WERI-Rb-1 (cell line): Measurements from ENCODE around the gene KIRREL2.

Experiments
- DNase-seq: peaks from one replicate; pipeline ENCODE4 v3.0.0-alpha.2; 2020
- H3K27ac ChIP-seq: fragments of 250-450 bp; sonication (Bioruptor Pico); 2 replicates; pipeline ENCODE4 v1.5.1; 2020; ENCODE audit warnings: mild to moderate bottlenecking, moderate library complexity
- H3K27me3 ChIP-seq: fragments of 250-450 bp; sonication (Bioruptor Pico); 2 replicates; pipeline ENCODE4 v1.5.1; 2021; ENCODE audit warnings: mild to moderate bottlenecking, low read depth, moderate library complexity; ENCODE audit not compliant: insufficient read depth, severe bottlenecking
- H3K36me3 ChIP-seq: fragments of 250-450 bp; sonication (Bioruptor Pico); 2 replicates; pipeline ENCODE4 v1.5.1; 2020; ENCODE audit warnings: mild to moderate bottlenecking, moderate library complexity
- H3K4me3 ChIP-seq: 2 replicates; pipeline ENCODE4 v1.5.1; 2011; ENCODE audit warnings: low read depth, mild to moderate bottlenecking, control low read depth, low read length
- H3K9me3 ChIP-seq: fragments of 250-450 bp; sonication (Bioruptor Pico); 2 replicates; pipeline ENCODE4 v1.5.1; 2021; ENCODE audit warnings: mild to moderate bottlenecking, moderate library complexity; ENCODE audit not compliant: severe bottlenecking
- TF ChIP-seq, protein P1 (sequence below): IDR thresholded peaks from 2 replicates; pipeline ENCODE4 v1.5.1; 2011; ENCODE audit warnings: low read depth, mild to moderate bottlenecking, control low read depth, inconsistent platforms, low read length

KIRREL2 gene

DNA sequence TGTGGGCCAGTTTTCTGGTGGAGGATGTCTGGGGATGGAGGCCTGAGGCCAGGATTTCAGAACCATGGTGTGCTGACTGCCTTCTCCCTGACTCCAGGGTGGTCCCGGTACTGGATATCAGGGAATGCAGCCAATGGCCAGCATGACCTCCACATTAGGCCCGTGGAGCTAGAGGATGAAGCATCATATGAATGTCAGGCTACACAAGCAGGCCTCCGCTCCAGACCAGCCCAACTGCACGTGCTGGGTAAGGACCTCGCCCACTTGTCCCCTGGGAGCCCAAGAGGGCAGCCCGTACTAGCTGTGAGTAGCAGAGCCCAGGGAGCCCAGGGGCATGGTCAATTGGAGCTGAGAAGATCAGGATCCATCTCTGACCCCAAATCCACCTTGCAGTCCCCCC is 1.6 kb downstream of the KIRREL2 start:
- Histone ChIP-seq H3K27me3 (no peaks in the 10 kb centered on the region), H3K27ac (no peak overlapping the region), H3K36me3 (peaks cover 51% of the 10 kb centered on the region), H3K4me3 (no peak overlapping the region), H3K9me3 (no peaks in the 10 kb centered on the region)
- TF ChIP-seq, protein P1, sequence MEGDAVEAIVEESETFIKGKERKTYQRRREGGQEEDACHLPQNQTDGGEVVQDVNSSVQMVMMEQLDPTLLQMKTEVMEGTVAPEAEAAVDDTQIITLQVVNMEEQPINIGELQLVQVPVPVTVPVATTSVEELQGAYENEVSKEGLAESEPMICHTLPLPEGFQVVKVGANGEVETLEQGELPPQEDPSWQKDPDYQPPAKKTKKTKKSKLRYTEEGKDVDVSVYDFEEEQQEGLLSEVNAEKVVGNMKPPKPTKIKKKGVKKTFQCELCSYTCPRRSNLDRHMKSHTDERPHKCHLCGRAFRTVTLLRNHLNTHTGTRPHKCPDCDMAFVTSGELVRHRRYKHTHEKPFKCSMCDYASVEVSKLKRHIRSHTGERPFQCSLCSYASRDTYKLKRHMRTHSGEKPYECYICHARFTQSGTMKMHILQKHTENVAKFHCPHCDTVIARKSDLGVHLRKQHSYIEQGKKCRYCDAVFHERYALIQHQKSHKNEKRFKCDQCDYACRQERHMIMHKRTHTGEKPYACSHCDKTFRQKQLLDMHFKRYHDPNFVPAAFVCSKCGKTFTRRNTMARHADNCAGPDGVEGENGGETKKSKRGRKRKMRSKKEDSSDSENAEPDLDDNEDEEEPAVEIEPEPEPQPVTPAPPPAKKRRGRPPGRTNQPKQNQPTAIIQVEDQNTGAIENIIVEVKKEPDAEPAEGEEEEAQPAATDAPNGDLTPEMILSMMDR: no peak
- no peak for DNase-seq

DNA sequence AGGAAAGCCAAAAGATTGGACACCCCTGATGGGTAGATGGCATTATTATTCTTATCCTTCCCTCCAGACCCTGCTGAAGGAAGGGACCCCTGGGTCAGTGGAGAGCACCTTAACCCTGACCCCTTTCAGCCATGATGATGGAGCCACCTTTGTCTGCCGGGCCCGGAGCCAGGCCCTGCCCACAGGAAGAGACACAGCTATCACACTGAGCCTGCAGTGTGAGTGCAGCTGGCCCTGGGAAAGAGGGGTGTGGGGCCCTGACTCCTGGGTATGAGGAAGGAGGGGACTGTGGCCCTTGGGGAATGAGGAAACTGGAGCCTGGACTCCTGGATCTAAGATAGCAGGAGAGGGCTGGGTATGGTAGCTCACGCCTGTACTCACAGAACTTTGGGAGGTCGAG is 2.7 kb downstream of the KIRREL2 start:
- Histone ChIP-seq H3K36me3 (peaks cover 62% of the 10 kb centered on the region), H3K27ac (no peak overlapping the region), H3K4me3 (no peak overlapping the region), H3K9me3 (no peaks in the 10 kb centered on the region), H3K27me3 (no peaks in the 10 kb centered on the region)
- TF ChIP-seq, protein P1: no peak
- no peak for DNase-seq

DNA sequence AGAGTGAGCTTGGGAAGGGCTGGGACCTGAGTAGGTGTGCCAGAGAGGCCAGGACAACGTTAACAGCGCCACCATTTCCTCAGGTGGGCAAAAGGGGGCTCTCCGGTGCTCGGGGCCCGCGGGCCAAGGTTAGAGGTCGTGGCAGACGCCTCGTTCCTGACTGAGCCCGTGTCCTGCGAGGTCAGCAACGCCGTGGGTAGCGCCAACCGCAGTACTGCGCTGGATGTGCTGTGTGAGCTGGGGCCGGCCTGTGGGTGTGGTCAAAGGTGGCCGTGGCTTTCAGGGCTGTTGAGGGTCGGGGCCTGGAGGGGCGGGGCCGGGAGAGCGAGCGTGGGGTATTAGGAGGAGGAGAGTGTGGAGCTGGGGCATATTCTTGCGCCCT is 3.7 kb downstream of the KIRREL2 start:
- no peak overlapping the region for H3K4me3 ChIP-seq
- TF ChIP-seq, protein P1: no peak
- no peaks in the 10 kb centered on the region for H3K27me3 ChIP-seq

DNA sequence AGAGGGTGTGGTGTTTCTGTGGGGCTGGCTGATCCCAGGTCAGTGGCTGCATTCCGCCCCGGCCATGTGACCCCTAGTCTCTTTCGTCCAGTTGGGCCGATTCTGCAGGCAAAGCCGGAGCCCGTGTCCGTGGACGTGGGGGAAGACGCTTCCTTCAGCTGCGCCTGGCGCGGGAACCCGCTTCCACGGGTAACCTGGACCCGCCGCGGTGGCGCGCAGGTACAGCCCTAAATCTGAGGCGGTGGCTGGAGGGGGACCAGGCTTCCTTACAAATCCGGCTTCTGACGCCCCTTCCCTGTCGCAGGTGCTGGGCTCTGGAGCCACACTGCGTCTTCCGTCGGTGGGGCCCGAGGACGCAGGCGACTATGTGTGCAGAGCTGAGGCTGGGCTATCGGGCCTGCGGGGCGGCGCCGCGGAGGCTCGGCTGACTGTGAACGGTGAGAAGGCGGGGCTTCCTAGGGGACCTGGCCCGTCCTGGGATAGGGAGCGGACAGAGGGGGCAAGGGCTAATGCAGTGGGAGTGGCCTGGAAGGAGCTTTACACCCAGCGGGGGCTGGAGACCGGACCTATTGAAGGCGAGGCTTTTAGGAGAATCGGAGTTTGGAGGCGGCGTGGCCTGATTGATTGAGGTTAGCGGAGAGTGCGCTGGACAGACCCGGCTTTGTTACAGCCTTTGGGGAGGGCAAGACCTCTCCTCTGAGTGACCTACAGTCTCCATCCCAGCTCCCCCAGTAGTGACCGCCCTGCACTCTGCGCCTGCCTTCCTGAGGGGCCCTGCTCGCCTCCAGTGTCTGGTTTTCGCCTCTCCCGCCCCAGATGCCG is 4.3 kb downstream of the KIRREL2 start:
- Histone ChIP-seq H3K36me3 (peaks cover 76% of the 10 kb centered on the region), H3K4me3 (no peak overlapping the region), H3K27me3 (no peaks in the 10 kb centered on the region), H3K27ac (no peak overlapping the region), H3K9me3 (no peaks in the 10 kb centered on the region)
- DNase-seq: no peak
- TF ChIP-seq, protein P1: no peak

More for the DNA sequence above, 3.7 kb downstream of the KIRREL2 start:
- H3K36me3 ChIP-seq: peaks cover 70% of the 10 kb centered on the region
- H3K9me3 ChIP-seq: no peaks in the 10 kb centered on the region
- H3K27ac ChIP-seq: no peak overlapping the region
- DNase-seq: no peak

DNA sequence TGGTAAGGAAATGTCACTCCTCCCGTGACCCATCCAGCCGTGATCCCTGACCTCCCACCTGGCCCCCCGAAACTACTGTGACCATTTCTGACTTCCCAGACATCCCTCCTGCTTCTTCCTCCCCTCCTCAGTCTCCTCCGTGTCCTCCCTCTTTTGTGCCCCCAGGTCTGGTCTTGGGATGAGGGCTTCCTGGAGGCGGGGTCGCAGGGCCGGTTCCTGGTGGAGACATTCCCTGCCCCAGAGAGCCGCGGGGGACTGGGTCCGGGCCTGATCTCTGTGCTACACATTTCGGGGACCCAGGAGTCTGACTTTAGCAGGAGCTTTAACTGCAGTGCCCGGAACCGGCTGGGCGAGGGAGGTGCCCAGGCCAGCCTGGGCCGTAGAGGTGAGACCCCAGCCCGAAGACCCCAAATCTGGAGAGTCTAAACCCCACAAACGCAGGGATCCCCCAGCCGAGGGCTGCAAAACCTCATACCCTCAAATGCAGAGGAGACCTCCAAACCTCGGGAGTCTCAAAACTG is 5.0 kb downstream of the KIRREL2 start:
- Histone ChIP-seq H3K36me3 (peaks cover 82% of the 10 kb centered on the region), H3K4me3 (no peak overlapping the region), H3K9me3 (no peaks in the 10 kb centered on the region), H3K27ac (no peak overlapping the region), H3K27me3 (no peaks in the 10 kb centered on the region)
- DNase-seq: no peak
- TF ChIP-seq, protein P1: no peak

DNA sequence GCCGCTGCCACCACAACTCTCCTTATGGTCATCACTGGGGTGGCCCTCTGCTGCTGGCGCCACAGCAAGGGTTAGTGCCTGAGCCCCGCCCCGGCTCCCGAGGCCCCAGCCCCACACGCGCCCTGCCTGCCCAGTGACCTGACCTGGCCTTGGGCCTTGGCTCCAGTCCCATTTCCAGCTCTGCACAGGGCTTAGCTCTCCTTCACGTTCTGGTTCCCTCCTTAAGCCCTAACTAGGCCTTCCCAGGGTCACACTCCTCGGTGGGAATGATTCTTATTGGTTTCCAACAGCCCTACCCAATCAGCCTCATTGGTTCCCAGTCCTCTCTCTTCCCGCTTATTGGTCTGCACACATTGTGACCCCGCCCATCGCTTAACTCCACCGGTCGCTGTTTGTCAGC is 5.8 kb downstream of the KIRREL2 start:
- no peak for DNase-seq
- no peak overlapping the region for H3K4me3 ChIP-seq
- H3K36me3 ChIP-seq: peaks cover 85% of the 10 kb centered on the region
- H3K27me3 ChIP-seq: no peaks in the 10 kb centered on the region
- no peaks in the 10 kb centered on the region for H3K9me3 ChIP-seq
- H3K27ac ChIP-seq: no peak overlapping the region
- TF ChIP-seq, protein P1: no peak
